ENCODE results near the gene CD177. TPM values are rescaled to one million over a fixed set of nuclear protein-coding genes. Genes with fewer than 3 reads are reported as not detected.
"Not testable (repeated sequence)": the region's sequence is repeated elsewhere in the genome, so short reads cannot be mapped to it uniquely, and the experiment has no call there.

Gene CD177, protein sequence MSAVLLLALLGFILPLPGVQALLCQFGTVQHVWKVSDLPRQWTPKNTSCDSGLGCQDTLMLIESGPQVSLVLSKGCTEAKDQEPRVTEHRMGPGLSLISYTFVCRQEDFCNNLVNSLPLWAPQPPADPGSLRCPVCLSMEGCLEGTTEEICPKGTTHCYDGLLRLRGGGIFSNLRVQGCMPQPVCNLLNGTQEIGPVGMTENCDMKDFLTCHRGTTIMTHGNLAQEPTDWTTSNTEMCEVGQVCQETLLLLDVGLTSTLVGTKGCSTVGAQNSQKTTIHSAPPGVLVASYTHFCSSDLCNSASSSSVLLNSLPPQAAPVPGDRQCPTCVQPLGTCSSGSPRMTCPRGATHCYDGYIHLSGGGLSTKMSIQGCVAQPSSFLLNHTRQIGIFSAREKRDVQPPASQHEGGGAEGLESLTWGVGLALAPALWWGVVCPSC
- total RNA-seq: 14.2 TPM
- long read RNA-seq, transcript CD177-203 (9 exons, 2,222 nt): major isoform, 40 of 54 reads
- long read RNA-seq, partial matches to known transcripts: 9 of 54 reads
- long read RNA-seq, other reads (novel, unspliced or antisense): 5 of 54 reads

DNA sequence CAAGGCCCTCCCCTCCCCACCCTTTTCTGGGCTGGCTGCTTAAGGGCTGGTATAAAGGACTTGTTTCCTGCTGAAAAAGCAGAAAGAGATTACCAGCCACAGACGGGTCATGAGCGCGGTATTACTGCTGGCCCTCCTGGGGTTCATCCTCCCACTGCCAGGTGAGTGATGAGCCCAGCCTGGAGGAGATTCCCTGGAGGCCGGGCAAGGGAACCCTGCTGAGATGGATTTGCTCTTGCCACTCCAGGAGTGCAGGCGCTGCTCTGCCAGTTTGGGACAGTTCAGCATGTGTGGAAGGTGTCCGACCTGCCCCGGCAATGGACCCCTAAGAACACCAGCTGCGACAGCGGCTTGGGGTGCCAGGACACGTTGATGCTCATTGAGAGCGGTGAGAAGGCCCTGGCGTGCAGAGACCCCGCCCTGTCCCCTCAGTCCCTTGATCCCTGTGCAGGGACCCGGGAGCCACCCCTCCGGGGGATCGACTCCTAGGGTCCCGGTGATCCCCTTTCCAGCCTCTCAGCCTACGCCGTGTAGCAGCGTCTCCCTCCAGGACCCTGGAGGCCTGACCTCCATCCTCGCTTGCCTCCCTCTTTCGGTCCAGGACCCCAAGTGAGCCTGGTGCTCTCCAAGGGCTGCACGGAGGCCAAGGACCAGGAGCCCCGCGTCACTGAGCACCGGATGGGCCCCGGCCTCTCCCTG is at the start of gene CD177:
CD177 (plus strand) TSS at position 81 of the 699 bp plus-strand sequence; CDS start at position 110, 29 bp downstream.
- no peak for DNase-seq (ENCODE audit: low spot score)

DNA sequence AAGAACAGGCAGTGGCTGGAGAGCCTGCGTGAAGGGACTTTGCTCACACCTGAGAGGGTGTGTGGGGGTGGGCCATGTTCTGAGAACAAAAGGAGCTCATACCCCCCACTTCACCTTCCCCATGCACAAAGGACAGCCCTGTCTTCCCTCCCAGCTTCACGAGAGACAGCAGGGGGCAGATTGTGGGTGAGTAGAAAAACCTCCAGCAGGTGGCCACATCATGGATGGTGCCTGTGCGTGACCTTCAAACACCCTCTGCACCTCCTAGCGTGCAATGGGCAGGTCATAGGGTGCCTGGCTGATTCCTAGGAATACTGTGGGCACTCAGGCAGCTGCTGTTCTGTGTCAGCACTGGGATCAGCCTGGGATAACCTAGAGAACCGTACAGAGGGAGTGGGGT is 47.8 kb upstream of the CD177 start:
- no peak for DNase-seq (ENCODE audit: low spot score)

DNA sequence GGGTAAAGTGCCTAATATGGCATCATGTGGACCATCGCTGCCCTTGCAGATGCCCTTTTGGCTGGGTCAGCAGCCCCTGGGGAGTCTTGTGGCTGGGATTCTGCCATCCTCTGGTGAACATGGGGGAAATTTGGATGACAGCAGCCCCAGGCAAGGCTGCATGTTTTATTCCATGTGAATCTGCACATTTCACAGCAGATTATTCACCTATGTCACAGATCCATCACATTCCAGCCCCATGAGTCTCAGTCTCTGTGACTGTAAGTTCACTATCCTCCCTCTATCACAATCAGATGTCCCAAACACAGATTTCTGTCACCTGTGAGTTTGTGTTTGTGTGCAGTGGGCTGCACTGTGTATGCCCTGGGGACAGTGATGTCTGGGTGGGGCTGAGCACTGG is 47.4 kb upstream of the CD177 start:
- DNase-seq (ENCODE audit: low spot score): no peak

DNA sequence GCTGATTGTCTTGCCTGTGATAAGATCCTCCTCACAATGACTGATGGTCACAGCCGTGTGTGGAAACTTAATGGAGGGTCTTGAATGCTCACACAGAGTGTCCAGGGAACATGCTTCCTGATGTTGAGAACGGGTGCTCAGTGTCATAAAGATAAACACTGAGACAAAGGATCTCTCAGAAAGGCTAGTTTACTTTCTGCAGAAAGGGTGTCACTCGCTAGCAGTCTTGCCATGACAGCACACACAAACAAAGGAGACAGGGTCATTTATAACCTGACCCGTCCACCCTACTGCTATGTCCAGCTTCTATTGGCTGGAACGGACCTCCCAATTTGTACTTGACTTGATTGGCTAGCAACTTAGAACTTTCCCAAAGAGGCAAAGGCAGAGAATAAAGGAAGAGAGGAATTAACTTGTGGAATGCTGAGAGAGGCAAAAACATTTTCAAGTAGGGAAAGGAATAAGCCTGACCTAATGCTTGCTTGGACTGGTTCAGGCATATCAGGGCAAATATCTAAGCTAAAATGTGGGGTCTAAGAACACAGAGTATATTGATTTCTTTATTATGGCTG is 45.2 kb upstream of the CD177 start:
- DNase-seq (ENCODE audit: low spot score): no peak

DNA sequence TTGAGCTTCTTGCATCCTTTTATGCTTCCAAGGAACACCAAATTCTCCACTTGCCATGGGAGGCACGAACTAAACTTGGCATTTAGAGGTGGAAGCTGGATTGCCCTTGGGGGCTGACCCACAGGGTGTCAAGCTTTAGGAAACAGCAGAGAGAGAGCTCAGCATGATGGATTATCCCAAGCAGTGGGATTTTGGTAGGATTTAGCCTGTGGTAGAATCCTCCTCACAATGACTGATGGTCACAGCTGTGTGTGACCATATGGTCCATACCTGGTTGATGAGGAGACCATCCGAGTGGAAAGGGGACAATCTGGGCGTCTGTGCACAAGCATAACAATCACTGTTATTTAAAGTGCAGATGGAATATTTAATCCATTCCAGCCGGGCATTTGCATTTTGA is 44.0 kb upstream of the CD177 start:
- DNase-seq (ENCODE audit: low spot score): no peak

DNA sequence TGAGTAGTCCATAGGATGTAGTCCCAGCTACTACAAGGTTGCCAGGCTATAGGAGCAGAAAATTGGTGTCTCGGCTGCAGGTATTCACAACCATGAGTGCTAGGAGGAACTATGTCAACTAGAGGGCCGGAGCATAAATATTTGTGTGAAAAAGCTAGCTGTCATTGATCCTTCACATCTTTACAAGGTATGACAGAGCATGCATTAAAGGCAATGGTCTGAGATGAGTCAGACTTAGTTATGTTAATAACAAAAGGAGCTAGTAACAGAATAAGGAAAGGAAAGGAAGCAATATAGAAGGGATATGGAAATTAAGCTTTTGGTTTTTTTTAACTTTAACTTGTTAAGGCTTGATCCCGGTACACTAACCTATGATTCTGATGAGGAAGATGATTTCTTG is 43.3 kb upstream of the CD177 start:
- DNase-seq (ENCODE audit: low spot score): no peak

DNA sequence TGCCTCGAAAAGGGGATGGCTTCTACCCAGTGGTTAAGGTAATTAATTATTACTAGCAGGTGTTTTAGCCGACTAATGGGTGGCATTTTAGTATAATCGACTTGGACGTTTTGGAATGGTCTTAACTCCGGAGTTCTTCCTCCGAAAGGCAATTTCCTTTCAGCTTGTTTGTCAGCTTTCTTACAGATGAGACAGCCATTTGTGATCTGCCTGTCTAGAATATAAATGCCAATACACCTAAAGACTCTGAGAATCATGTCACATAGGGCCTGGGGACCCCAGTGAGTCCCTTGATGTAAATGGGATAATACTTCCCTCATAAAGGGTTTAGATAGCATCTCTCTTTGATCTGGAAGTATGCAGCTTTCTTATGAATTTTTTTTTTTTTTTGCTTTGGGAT is 42.2 kb upstream of the CD177 start:
- no peak for DNase-seq (ENCODE audit: low spot score)

DNA sequence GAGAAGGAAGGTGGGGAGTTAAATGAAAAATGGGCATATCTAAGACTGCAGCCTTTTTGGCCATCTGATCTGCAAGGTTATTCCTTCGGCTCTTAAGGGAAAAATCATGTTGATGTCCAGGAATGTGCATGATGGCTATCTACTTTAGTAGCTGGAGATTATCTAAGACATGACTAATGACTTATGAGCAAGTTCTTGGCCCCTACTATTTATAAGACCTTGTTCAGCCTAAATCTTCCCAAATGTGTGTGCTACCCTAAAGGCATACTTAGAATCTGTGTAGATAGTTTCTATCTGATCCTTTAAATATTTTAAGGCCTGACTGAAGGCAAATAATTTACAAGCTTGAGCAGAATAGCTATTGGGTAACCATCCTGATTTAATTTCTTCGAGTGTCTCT is 41.8 kb upstream of the CD177 start:
- no peak for DNase-seq (ENCODE audit: low spot score)

DNA sequence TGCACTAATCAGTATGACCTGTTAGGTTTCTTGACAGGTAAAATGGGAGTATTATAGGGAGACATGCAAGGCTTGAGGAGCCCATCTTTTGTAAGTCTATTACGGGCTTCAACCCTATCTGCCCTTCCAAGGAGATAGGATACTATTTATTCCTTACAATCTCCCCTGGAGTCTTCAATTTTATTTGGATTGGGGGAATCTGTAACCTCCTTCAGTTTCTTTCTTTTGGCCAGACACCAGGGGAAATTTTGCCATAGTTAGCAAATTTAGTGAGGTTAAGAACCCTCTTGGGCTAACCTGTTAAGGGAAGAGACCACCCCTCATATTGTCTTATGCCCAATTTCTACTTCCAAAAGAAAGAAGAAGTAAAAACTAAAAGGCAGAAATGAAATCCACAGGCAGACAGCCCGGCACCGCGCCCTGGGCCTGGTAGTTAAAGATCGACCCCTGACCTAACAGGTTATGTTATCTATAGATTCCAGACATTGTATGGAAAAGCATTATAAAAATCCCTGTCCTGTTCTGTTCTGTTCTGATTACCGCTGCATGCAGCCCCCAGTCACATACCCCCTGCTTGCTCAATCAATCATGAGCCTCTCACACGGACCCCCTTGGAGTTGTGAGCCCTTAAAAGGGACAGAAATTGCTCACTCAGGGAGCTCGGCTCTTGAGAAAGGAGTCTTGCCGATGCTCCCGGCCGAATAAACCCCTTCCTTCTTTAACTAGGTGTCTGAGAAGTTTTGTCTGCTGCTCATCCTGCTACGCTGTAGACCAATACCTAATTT is 39.6 kb upstream of the CD177 start:
- DNase-seq (ENCODE audit: low spot score): no peak

DNA sequence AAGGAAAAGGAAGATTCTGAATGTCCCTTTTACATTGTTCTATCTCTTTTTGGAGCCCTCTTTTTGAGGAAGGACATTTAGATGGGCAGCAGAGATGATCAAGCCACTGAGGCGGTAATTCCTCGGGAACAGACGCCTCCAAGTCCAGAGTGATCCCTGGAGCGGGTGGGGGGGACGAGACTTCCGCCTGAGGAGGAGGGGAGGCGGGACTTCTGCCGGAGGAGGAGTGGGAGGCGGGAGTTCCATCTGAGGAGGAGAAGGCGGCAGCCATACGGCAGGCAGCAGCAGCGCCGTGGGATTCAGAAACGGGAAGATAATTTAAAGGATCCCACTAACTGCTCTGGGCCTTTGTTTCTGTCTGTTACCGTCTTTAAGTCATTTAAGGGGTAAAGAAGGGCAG is 37.6 kb upstream of the CD177 start:
- DNase-seq (ENCODE audit: low spot score): no peak

DNA sequence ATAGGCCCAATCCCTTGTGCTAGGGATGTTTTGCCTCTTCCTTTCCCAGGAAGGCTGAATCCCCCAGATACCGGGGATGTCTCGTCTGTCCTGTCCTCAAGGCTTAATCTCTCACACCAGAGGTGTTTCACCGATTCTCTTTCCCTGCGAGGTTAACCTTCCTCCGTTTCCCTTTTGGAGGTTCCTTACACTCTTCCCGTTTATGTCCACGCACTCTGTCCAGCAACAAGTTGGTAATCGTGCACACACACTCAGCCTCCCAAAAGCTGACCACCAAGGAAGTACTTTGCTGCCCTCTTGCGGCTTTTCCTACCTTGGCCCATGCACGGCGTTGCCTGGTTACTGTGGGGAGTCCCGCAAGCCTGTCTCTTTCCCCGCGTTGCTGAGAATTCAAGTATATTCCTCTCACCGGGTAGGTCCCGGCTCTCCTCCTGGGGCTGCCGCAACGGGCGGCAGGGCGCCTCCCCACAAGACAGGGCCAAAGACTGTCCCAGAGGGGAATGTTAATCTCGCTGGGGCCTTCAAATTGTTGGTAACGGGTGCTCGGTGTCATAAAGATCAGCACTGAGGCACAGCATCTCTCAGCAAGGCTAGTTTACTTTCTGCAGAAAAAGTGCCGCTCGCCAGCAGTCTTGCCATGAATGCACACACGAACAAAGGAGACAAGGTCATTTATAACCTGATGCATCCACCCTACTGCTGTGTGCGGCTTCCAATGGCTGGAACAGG is 36.7 kb upstream of the CD177 start:
- DNase-seq (ENCODE audit: low spot score): no peak

DNA sequence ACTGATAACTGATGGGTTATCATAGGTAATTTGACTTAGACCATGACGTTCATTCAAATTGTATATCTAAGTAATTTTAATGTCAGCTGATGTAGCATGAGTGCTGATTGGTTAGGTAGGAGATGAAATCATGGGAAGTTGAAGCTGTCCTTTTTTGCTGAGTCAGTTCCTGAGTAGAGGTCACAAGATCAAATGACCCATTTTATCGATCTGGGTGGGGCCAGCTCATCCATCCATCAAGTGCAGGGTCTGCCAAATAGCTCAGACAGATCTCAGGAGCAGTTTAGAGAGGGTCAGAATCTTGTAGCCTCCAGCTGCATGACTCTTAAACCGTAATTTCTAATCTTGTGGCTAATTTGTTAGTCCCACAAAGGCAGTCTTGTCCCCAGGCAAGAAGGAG is 35.3 kb upstream of the CD177 start:
- no peak for DNase-seq (ENCODE audit: low spot score)

DNA sequence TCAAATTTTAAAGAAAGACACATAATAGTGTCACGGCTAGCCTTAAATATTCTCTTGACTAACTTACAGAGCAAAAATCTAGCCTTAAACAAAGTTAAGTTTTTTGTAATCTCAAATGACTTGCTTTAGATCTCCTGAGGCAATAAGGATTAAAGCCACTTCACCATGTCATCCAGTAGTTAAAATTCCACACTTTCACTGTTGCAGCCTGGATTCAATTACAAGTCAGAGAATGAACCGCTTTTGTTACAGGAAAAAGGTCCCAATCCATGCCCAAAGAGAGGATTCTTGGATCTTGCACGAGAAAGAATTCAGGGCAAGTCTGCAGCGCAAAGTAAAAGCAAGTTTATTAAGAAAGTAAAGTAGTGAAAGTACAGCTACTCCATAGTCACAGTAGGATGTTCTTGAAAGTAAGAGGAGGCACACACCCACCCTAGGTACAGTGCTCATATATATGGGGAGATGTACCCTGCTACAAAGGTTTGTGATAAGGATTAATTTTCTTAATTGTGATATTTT is 34.6 kb upstream of the CD177 start:
- no peak for DNase-seq (ENCODE audit: low spot score)

DNA sequence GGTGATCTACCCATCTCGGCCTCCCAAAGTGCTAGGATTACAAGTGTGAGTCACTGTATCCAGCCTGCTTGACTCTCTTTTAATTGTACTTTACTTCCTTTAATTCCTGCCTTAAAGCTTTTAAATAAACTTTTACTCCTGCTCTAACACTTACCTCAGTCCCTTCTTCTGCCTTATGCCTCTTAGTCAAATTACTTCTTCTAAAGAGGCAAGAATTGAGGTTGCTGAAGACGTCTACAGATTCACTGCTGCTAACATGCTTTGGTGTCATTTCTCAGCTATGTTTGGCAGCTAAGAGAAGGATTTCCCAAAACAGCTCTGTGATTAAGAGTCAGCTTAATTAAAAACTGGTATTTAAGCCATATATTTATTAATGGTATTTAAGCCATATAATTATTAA is 32.9 kb upstream of the CD177 start:
- no peak for DNase-seq (ENCODE audit: low spot score)

DNA sequence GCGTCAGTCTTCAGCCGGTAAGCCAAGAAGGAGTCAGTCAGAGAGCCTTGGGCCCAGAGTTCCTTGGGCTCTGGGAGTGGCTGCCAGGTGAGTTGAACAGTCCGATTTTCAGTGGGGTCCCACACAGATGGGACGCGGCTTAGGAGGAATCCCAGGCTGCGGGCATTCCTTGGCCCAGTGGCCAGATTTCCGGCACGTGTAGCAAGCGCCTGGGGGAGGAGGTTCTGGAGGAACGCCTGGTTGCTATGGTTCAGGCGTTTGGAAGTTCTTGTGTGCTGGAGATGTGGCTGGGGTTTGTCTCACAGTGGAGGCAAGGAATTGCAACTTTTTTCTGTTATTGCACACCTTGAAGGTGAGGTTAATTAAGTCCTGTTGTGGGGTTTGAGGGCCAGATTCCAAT is 26.7 kb upstream of the CD177 start:
- DNase-seq (ENCODE audit: low spot score): not testable (repeated sequence)

DNA sequence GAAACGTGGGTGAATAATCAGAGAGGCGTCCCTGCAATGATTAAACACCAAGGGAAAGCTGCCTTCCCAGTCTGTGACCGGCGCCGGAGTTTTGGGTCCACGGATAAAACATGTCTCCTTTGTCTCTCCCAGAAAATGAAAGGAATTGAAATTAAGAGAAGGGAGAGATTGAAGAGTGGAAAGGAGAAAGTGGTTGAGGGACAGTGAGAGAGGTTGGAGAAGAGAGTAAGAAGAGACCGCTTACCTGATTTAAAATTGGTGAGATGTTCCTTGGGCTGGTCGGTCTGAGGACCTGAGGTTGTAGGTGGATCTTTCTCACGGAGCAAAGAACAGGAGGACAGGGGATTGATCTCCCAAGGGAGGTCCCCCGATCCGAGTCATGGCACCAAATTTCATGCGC is 24.9 kb upstream of the CD177 start:
- not testable (repeated sequence) for DNase-seq (ENCODE audit: low spot score)

DNA sequence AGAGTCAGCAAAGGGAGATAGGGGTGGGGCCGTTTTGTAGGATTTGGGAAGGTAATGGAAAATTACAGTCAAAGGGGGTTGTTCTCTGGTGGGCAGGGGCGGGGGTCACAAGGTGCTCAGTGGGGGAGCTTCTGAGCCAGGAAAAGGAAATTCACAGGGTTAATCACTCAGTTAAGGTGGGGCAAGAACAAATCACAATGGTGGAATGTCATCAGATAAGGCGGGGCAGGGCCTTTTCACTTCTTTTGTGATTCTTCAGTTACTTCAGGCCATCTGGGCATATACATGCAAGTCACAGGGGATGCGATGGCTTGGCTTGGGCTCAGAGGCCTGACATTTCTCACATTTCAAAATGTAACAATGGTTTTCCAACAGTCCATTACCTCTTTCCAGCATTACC is 24.4 kb upstream of the CD177 start:
- not testable (repeated sequence) for DNase-seq (ENCODE audit: low spot score)

DNA sequence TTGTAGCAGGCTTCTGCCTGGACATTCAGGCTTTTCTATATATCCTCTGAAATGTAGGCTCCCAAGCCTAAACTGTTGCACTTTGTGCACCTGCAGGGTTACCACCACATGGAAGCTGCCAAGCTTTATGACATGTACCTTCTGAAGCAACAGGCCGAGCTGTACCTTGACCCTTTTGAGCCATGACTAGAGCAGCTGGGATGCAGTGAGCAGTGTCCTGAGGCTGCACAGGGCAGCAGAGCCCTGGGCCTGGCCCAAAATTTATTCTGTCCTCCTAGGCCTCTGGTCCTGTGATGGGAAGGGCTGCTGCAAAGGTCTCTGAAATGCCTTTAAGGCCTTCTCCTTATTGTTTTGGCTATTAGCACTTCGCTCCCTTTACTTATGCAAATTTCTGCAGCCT is 23.5 kb upstream of the CD177 start:
- no peak for DNase-seq (ENCODE audit: low spot score)

DNA sequence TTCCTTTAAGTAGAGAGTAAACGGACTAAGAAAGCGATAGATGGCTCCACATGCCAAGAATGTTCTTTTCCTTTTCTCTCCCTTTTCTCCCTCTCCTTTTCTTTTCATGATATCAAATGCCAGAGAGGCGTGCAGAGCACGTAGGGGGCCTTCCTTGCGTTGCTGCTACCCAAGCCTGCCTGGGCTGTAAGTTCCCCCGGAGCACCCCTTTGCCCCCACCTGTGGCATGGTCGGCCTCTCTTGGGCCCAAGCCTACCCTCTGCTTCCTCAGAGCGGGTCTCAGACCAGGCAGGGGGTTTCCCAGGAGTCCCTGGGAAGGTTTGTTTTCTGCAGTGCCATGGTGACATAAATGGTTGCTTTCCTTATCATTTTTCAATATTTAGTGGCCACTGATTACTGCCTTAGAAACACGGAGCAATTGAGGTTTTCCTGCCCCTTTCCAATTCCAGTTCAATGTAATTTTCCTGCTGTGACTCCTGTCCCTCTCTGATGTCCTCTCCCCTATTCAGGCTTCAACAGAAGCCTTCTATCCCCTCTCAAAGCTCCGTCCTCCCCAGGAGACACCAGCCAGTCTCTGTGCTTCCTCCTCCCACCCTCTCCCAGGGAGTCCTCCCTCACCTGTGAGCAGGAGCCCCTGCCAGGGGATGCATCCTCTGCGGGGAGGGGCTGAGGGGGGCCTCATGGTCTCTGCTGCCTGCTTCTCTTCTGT is 22.6 kb upstream of the CD177 start:
- no peak for DNase-seq (ENCODE audit: low spot score)
